ENCODE results near the gene RPRD1B. TPM values are rescaled to one million over a fixed set of nuclear protein-coding genes. Genes with fewer than 3 reads are reported as not detected.
A peak's percentile ranks its signal among the peaks of the same experiment; 100 is the strongest.

RPRD1B gene
- total RNA-seq, 2 donors from 2014 or later, result 22.1 to 29.6 TPM

GRCh38 chr20:38034961-38035360 lies 1.4 kb downstream of the RPRD1B start:
- no peak overlapping the region for H3K9ac ChIP-seq (ENCODE audit: extremely low read depth, low read length, poor library complexity, severe bottlenecking)
- no peak overlapping the region for H3K27ac ChIP-seq (ENCODE audit: low read depth, low read length)
- no peaks in the 10 kb centered on the region for H3K9me3 ChIP-seq (ENCODE audit: control insufficient read depth, low read length)
- H3K27me3 Mint-ChIP-seq (ENCODE audit: insufficient read depth), result no peaks in the 10 kb centered on the region
- H3K4me3 Mint-ChIP-seq, result peak overlapping the region; percentile 97
- no peaks in the 10 kb centered on the region for H3K4me1 ChIP-seq (ENCODE audit: control insufficient read depth, insufficient read depth, low read length)
- H3K9me3 Mint-ChIP-seq, result no peaks in the 10 kb centered on the region
- no peaks in the 10 kb centered on the region for H3K27me3 ChIP-seq (ENCODE audit: control insufficient read depth, insufficient read depth, low read length, poor library complexity, severe bottlenecking)
- peak overlapping the region; percentile 99 for H3K27ac Mint-ChIP-seq
- H3K36me3 ChIP-seq (ENCODE audit: control insufficient read depth, insufficient read depth, low read length), result peaks cover 33% of the 10 kb centered on the region
- WGBS, 2 experiments (ENCODE audit: insufficient coverage in 1 of 2, insufficient read length in 1 of 2), result 92 to 94% methylated on average over 5 to 6 of the region's 6 CpGs
- H3K4me3 ChIP-seq (ENCODE audit: low read length), result peak overlapping the region; percentile 95
- H3K36me3 Mint-ChIP-seq (ENCODE audit: low read depth), result peaks cover 38% of the 10 kb centered on the region
- peaks cover 10% of the 10 kb centered on the region for H3K4me1 Mint-ChIP-seq
- TF ChIP-seq CTCF (conservative IDR thresholded peaks at IDR 0.05), result no peak
- DNase-seq, result no peak

- Histone ChIP-seq H3K4me3 (ENCODE audit: low read length) (no peak overlapping the region), H3K27me3 (ENCODE audit: control insufficient read depth, insufficient read depth, low read length, poor library complexity, severe bottlenecking) (no peaks in the 10 kb centered on the region), H3K36me3 (ENCODE audit: control insufficient read depth, insufficient read depth, low read length) (peaks cover 47% of the 10 kb centered on the region), H3K9me3 (ENCODE audit: control insufficient read depth, low read length) (no peaks in the 10 kb centered on the region), H3K9ac (ENCODE audit: extremely low read depth, low read length, poor library complexity, severe bottlenecking) (no peak overlapping the region), H3K4me1 (ENCODE audit: control insufficient read depth, insufficient read depth, low read length) (no peaks in the 10 kb centered on the region), H3K27ac (ENCODE audit: low read depth, low read length) (no peak overlapping the region)
- no peaks in the 10 kb centered on the region for H3K9me3 Mint-ChIP-seq
- peaks cover 10% of the 10 kb centered on the region for H3K4me1 Mint-ChIP-seq
- 100% methylated on average over 3 to 5 of the region's 5 CpGs for WGBS, 2 experiments (ENCODE audit: insufficient coverage in 1 of 2, insufficient read length in 1 of 2)
- no peak for DNase-seq
- no peaks in the 10 kb centered on the region for H3K27me3 Mint-ChIP-seq (ENCODE audit: insufficient read depth)
- H3K27ac Mint-ChIP-seq, result no peak overlapping the region
- H3K36me3 Mint-ChIP-seq (ENCODE audit: low read depth), result peaks cover 40% of the 10 kb centered on the region
- H3K4me3 Mint-ChIP-seq, result no peak overlapping the region
- no peak for TF ChIP-seq CTCF (conservative IDR thresholded peaks at IDR 0.05)
Observed at GRCh38 chr20:38036366-38036765, 2.8 kb downstream of the RPRD1B start.

DNA sequence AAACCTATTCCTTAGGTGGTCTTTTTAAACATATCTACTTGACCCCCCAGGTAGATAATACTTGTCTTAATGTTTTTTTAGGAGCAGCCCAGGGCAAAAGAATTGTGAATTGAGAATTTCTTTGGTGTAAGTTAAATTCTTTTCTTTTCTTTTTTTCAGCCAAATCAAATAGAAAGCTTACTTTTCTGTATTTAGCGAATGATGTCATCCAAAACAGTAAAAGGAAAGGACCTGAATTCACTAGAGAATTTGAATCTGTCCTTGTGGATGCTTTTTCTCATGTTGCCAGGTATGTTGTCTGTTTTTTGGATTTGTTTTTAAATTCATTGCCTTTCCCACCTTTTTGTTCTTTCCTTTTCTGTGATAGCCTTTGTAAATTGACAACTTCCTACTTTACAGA lies 6.7 kb downstream of the RPRD1B start:
- H3K27me3 ChIP-seq (ENCODE audit: control insufficient read depth, insufficient read depth, low read length, poor library complexity, severe bottlenecking), result no peaks in the 10 kb centered on the region
- no peak for DNase-seq
- Mint-ChIP-seq H3K27me3 (ENCODE audit: insufficient read depth) (no peaks in the 10 kb centered on the region), H3K36me3 (ENCODE audit: low read depth) (peaks cover 59% of the 10 kb centered on the region), H3K9me3 (no peaks in the 10 kb centered on the region), H3K4me1 (no peaks in the 10 kb centered on the region), H3K4me3 (no peak overlapping the region), H3K27ac (no peak overlapping the region)
- no peak overlapping the region for H3K27ac ChIP-seq (ENCODE audit: low read depth, low read length)
- no peak for TF ChIP-seq CTCF (conservative IDR thresholded peaks at IDR 0.05)
- H3K9ac ChIP-seq (ENCODE audit: extremely low read depth, low read length, poor library complexity, severe bottlenecking), result no peak overlapping the region
- 67% methylated on average over 1 of the region's 1 CpG; no CpG with 5 or more reads in 1 of the 2 experiments for WGBS, 2 experiments (ENCODE audit: insufficient coverage in 1 of 2, insufficient read length in 1 of 2)
- H3K4me1 ChIP-seq (ENCODE audit: control insufficient read depth, insufficient read depth, low read length), result no peaks in the 10 kb centered on the region
- H3K36me3 ChIP-seq (ENCODE audit: control insufficient read depth, insufficient read depth, low read length), result peaks cover 76% of the 10 kb centered on the region
- no peak overlapping the region for H3K4me3 ChIP-seq (ENCODE audit: low read length)
- H3K9me3 ChIP-seq (ENCODE audit: control insufficient read depth, low read length), result no peaks in the 10 kb centered on the region

All from endodermal cell (in vitro differentiated cells).